B cell (primary cell): ENCODE data around the gene STRBP. TPM values are rescaled to one million over a fixed set of nuclear protein-coding genes. Genes with fewer than 3 reads are reported as not detected.

Experiments used
- ATAC-seq: fragments of 200-7000 bp; cut with Tn5 transposase; one replicate; pipeline ENCODE4 v1.10.0; 2021; ENCODE audit warnings: low read depth, mild to moderate bottlenecking, moderate number of reproducible peaks, moderate library complexity
- CTCF ChIA-PET: fragments of 350-600 bp; sonication (Branson Sonifier 250); formaldehyde crosslinking; loops from one replicate; lab custom pipeline; 2021; ENCODE audit warnings: antibody characterized with exemption, inconsistent platforms; lab: Charles Lee
- POLR2A ChIA-PET: fragments of 350-600 bp; sonication (Branson Sonifier 250); formaldehyde crosslinking; loops from one replicate; lab custom pipeline; 2021; ENCODE audit warnings: antibody characterized with exemption; lab: Charles Lee
- DNase-seq: peaks from one replicate; pipeline ENCODE4 v3.0.0; 2013
- H2AFZ ChIP-seq: 2 replicates; pipeline ENCODE4 v1.6.1; 2012; ENCODE audit warnings: mild to moderate bottlenecking, low read depth, low read length; ENCODE audit not compliant: insufficient read depth, poor library complexity, severe bottlenecking
- H3K27ac ChIP-seq, 2 donors: 1 replicate in 1 of 2; 2 replicates in 1 of 2; pipeline ENCODE4 v1.5.1; 2012 to 2013; ENCODE audit warnings: low read length in 2 of 2, mild to moderate bottlenecking in 2 of 2, moderate library complexity in 1 of 2
- H3K27me3 ChIP-seq, 4 experiments: fragments of 200-600 bp in 1 of 4; sonication (generic) in 1 of 4; replicated peaks in 1 of 4; 1 replicate in 2 of 4; 2 replicates in 2 of 4; pipeline versions ENCODE4 v1.6.1 to v1.7.0; 2013 to 2016; ENCODE audit warnings: low read length in 3 of 4, mild to moderate bottlenecking in 2 of 4, mixed read lengths in 1 of 4, moderate library complexity in 1 of 4; ENCODE audit not compliant: insufficient read depth in 4 of 4, control insufficient read depth in 3 of 4; ENCODE audit errors: control extremely low read depth in 1 of 4
- H3K36me3 ChIP-seq, 2 experiments: replicated peaks in 1 of 2; 1 replicate in 1 of 2; 2 replicates in 1 of 2; pipeline versions ENCODE4 v1.6.1 to v1.7.1; 2013; ENCODE audit warnings: low read length in 1 of 2; ENCODE audit not compliant: insufficient read depth in 2 of 2, control insufficient read depth in 1 of 2; ENCODE audit errors: control extremely low read depth in 1 of 2, extremely low read depth in 1 of 2
- H3K4me1 ChIP-seq, 2 donors: fragments of 200-600 bp in 1 of 2; sonication (generic) in 1 of 2; 1 replicate in 1 of 2; 2 replicates in 1 of 2; pipeline versions ENCODE4 v1.5.1 to v1.6.1; 2013 to 2017; ENCODE audit warnings: low read length in 2 of 2; ENCODE audit not compliant: control insufficient read depth in 2 of 2, insufficient read depth in 2 of 2
- H3K4me2 ChIP-seq: replicated peaks from 2 replicates; pipeline ENCODE3; 2012; ENCODE audit warnings: mild to moderate bottlenecking, low read depth, low read length; ENCODE audit not compliant: poor library complexity, severe bottlenecking
- H3K4me3 ChIP-seq, 5 experiments: fragments of 200-600 bp in 1 of 5; sonication (generic) in 1 of 5; 1 replicate in 3 of 5; 2 replicates in 2 of 5; pipeline versions ENCODE4 v1.5.1 to v1.7.0; 2011 to 2016; ENCODE audit warnings: low read length in 4 of 5, mild to moderate bottlenecking in 4 of 5, low read depth in 2 of 5, control low read depth in 1 of 5, moderate library complexity in 1 of 5; ENCODE audit not compliant: insufficient read depth in 1 of 5; ENCODE audit errors: control extremely low read depth in 1 of 5, extremely low read depth in 1 of 5
- H3K79me2 ChIP-seq: fragments of 200-600 bp; sonication (generic); one replicate; pipeline ENCODE4 v1.6.0; 2016; ENCODE audit warnings: low read length; ENCODE audit not compliant: control insufficient read depth, insufficient read depth
- H3K9ac ChIP-seq: fragments of 200-600 bp; sonication (generic); 2 replicates; pipeline ENCODE4 v1.6.1; 2017; ENCODE audit warnings: mild to moderate bottlenecking, low read length, moderate library complexity
- H3K9me3 ChIP-seq, 3 donors: one replicate each; pipeline versions ENCODE4 v1.6.1 to v1.7.1; 2013; ENCODE audit warnings: low read length in 2 of 3; ENCODE audit not compliant: control insufficient read depth in 2 of 3, insufficient read depth in 1 of 3; ENCODE audit errors: control extremely low read depth in 1 of 3
- H4K20me1 ChIP-seq: 2 replicates; pipeline ENCODE4 v1.6.0; 2012; ENCODE audit warnings: mild to moderate bottlenecking, low read length; ENCODE audit not compliant: insufficient read depth, control insufficient read depth, poor library complexity, severe bottlenecking
- H3K27ac Mint-ChIP-seq: one replicate; pipeline ENCODE4 v1.8.0; 2021; ENCODE audit warnings: mixed read lengths
- H3K27me3 Mint-ChIP-seq: one replicate; pipeline ENCODE4 v1.8.0; 2021; ENCODE audit warnings: mixed read lengths
- H3K4me1 Mint-ChIP-seq: one replicate; pipeline ENCODE4 v1.8.0; 2021; ENCODE audit warnings: mixed read lengths
- H3K4me3 Mint-ChIP-seq: one replicate; pipeline ENCODE4 v1.8.0; 2021; ENCODE audit warnings: mixed read lengths
- H3K9me3 Mint-ChIP-seq: one replicate; pipeline ENCODE4 v1.8.0; 2022; ENCODE audit warnings: mixed read lengths; ENCODE audit not compliant: insufficient read depth
- EZH2 ChIP-seq: IDR thresholded peaks from 2 replicates; pipeline ENCODE4 v1.6.1; 2012; ENCODE audit warnings: borderline replicate concordance, low read depth, mild to moderate bottlenecking, moderate library complexity, low read length; ENCODE audit not compliant: insufficient read depth, poor library complexity, severe bottlenecking
- WGBS: methylation state at CpG from one replicate; pipeline ENCODE4 v1.1.5; 2013; ENCODE audit warnings: missing lambda C conversion rate; ENCODE audit not compliant: insufficient coverage; 5-methylcytosine and 5-hydroxymethylcytosine counted together
- intact Hi-C: fragments of 100-400 bp; cut with micrococcal nuclease; formaldehyde crosslinking; loops from one replicate; pipeline ENCODE4 v1.10.0; 2022
- polyA plus RNA-seq: library from polyadenylated mRNA; depleted of rRNA; stranded (reverse); fragments of >200 nt; gene quantifications from 2 replicates; pipeline ENCODE4 v1.2.3, GENCODE V29; 2012
- total RNA-seq, 2 donors: library from RNA; stranded (reverse); fragments of 120-200 nt in 1 of 2; gene quantifications; 1 replicate in 1 of 2; 2 replicates in 1 of 2; pipeline versions ENCODE4 v1.2.3 to v1.2.4, GENCODE V29; 2013 to 2022
- TF ChIP-seq, protein P1 (sequence below): fragments of 200-600 bp; IDR thresholded peaks from one replicate; pipeline ENCODE4 v1.8.0; 2022; ENCODE audit warnings: antibody characterized with exemption, mild to moderate bottlenecking

Gene STRBP
- total and polyA plus RNA-seq, 2 donors (not counting 1 experiment from before 2014, with no cell fraction given) = 39.1 to 189 TPM

DNA sequence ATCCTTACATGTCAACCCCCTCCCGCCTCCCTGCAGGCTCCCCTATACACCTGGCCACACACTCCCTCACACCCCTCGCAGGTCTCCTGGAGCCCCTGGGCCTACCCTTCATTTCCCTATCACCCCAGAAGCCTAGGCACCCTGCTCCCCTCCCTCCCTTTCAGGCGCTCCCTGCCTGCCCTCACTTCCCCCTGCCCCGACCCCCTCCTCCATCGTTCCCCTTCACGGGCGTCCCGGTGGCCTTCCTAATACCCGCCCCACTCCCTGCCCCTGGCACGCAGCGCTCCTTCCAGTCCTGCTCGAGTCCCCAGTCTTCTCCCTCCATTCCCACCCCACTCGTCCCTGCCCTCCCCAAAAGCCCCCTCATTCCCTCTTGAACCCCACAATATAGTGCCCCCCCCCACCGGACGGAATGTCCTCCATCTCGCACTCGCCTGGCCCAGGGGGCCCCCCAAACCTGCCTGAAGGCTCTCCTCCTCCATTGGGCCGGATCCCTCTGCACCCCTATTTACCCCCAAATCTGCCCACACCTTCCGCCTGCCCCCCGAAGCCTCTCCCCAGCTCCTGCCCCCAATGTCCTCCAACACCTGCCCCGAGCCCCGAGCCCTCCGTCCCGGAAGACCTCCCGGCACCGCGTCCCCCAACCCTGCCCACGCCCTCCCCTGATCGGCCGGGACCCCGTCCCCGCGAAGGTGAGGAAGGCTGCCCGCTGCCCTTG is 746 bp downstream of the STRBP start:
- Mint-ChIP-seq H3K27me3 (no peaks in the 10 kb centered on the region), H3K9me3 (no peaks in the 10 kb centered on the region), H3K27ac (peak overlapping the region; percentile 80), H3K4me3 (peak overlapping the region; percentile 91), H3K4me1 (peaks cover 53% of the 10 kb centered on the region)
- Histone ChIP-seq H3K27me3 (no peaks in the 10 kb centered on the region), H3K36me3 (no peaks in the 10 kb centered on the region), H3K4me2 (peak overlapping the region; percentile 87), H4K20me1 (peaks cover 41% of the 10 kb centered on the region), H3K9me3 (no peaks in the 10 kb centered on the region), H3K4me3 (peak overlapping the region; percentile 55 to 86 (median 79)), H3K9ac (peak overlapping the region; percentile 86), H3K79me2 (peaks cover 72% of the 10 kb centered on the region), H3K27ac (peak overlapping the region; percentile 50 to 85), H2AFZ (peak overlapping the region; percentile 78), H3K4me1 (peaks cover 48 to 56% of the 10 kb centered on the region in 2 donors)
- no peak for ATAC-seq
- CTCF ChIA-PET = interaction anchor here (0.6 kb wide), 1 partner anchor 62 kb away, joined by 4 read pairs; no protein-coding TSS in a partner anchor
- DNase-seq = no peak
- WGBS = under 1% methylated on average over 32 of the region's 34 CpGs
- TF ChIP-seq, protein P1, sequence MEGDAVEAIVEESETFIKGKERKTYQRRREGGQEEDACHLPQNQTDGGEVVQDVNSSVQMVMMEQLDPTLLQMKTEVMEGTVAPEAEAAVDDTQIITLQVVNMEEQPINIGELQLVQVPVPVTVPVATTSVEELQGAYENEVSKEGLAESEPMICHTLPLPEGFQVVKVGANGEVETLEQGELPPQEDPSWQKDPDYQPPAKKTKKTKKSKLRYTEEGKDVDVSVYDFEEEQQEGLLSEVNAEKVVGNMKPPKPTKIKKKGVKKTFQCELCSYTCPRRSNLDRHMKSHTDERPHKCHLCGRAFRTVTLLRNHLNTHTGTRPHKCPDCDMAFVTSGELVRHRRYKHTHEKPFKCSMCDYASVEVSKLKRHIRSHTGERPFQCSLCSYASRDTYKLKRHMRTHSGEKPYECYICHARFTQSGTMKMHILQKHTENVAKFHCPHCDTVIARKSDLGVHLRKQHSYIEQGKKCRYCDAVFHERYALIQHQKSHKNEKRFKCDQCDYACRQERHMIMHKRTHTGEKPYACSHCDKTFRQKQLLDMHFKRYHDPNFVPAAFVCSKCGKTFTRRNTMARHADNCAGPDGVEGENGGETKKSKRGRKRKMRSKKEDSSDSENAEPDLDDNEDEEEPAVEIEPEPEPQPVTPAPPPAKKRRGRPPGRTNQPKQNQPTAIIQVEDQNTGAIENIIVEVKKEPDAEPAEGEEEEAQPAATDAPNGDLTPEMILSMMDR = no peak
- TF ChIP-seq EZH2 = no peak
- intact Hi-C loops = loop anchor here (1.0 to 10.0 kb wide), 7 partner anchors 32 to 363 kb away; partner anchors contain the start of gene RC3H2
- POLR2A ChIA-PET = interaction anchor here (0.7 to 4.9 kb wide), 3 partner anchors 72 to 191 kb away, joined by 8 to 45 read pairs (median 10); no protein-coding TSS in a partner anchor
